ENCODE results near the gene MKX. TPM values are rescaled to one million over a fixed set of nuclear protein-coding genes. Genes with fewer than 3 reads are reported as not detected.

MKX gene
- total RNA-seq, 2 donors from 2014 or later = 0.10 to 2.3 TPM

DNA sequence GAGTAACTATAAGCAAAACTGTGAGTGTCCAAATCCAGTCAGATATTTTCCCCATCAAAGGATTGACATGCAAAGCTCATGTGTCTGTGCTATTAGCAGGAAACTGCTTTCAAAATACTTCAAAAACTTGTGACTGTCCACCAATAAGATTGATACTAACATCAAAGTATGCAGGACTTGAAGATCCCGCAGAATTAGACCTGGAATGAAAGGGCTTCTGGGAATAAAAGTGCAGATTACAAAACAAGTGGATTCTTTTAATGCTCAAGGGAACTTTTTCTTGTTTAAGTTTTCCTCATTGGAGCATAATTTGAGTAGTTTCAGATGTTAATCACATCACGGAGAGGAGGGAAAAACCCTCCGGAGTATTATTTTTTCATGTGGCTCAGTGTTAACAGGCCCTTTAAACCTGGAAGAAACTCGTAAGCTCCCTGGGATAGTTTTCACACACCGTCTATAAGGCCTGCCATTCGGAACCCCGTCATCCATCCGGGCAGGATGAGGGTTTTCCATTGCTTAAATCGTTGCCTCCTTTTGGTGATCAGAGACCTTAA is 33.9 kb upstream of the MKX start:
- no peak overlapping the region for H3K27ac ChIP-seq
- intact Hi-C loops (cut with DNase I) = no loop called here
- no peak for DNase-seq

GRCh38 chr10:27774831-27775230 is 29.2 kb upstream of the MKX start:
- Histone ChIP-seq H3K27ac (no peak overlapping the region), H3K9ac (ENCODE audit: low read depth in 2 of 2, low read length in 2 of 2) (no peak overlapping the region), H3K9me3 (no peaks in the 10 kb centered on the region), H3K4me3 (no peak overlapping the region), H3K36me3 (no peaks in the 10 kb centered on the region), H3K27me3 (no peaks in the 10 kb centered on the region), H3K4me1 (no peaks in the 10 kb centered on the region)
- TF ChIP-seq, protein P1, sequence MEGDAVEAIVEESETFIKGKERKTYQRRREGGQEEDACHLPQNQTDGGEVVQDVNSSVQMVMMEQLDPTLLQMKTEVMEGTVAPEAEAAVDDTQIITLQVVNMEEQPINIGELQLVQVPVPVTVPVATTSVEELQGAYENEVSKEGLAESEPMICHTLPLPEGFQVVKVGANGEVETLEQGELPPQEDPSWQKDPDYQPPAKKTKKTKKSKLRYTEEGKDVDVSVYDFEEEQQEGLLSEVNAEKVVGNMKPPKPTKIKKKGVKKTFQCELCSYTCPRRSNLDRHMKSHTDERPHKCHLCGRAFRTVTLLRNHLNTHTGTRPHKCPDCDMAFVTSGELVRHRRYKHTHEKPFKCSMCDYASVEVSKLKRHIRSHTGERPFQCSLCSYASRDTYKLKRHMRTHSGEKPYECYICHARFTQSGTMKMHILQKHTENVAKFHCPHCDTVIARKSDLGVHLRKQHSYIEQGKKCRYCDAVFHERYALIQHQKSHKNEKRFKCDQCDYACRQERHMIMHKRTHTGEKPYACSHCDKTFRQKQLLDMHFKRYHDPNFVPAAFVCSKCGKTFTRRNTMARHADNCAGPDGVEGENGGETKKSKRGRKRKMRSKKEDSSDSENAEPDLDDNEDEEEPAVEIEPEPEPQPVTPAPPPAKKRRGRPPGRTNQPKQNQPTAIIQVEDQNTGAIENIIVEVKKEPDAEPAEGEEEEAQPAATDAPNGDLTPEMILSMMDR (IDR thresholded peaks at IDR 0.05) = no peak
- intact Hi-C loops (cut with DNase I) = no loop called here
- no peak for DNase-seq

More for the DNA sequence above, 33.9 kb upstream of the MKX start:
- Histone ChIP-seq H3K36me3 (no peaks in the 10 kb centered on the region), H3K9ac (ENCODE audit: low read depth in 2 of 2, low read length in 2 of 2) (no peak overlapping the region), H3K4me1 (no peaks in the 10 kb centered on the region), H3K4me3 (no peak overlapping the region), H3K9me3 (no peaks in the 10 kb centered on the region), H3K27me3 (no peaks in the 10 kb centered on the region)
- TF ChIP-seq, protein P1 (IDR thresholded peaks at IDR 0.05) = no peak

- no peaks in the 10 kb centered on the region for H3K27me3 ChIP-seq
- TF ChIP-seq, protein P1 (IDR thresholded peaks at IDR 0.05) = no peak
- no peak for DNase-seq
- intact Hi-C loops (cut with DNase I) = no loop called here
- no peaks in the 10 kb centered on the region for H3K4me1 ChIP-seq
- H3K36me3 ChIP-seq = no peaks in the 10 kb centered on the region
- no peaks in the 10 kb centered on the region for H3K9me3 ChIP-seq
- no peak overlapping the region for H3K9ac ChIP-seq (ENCODE audit: low read depth in 2 of 2, low read length in 2 of 2)
- no peak overlapping the region for H3K27ac ChIP-seq
- no peak overlapping the region for H3K4me3 ChIP-seq
Measured at GRCh38 chr10:27771231-27771630, 25.6 kb upstream of the MKX start.

GRCh38 chr10:27770181-27770580 is 24.6 kb upstream of the MKX start:
- Histone ChIP-seq H3K36me3 (no peaks in the 10 kb centered on the region), H3K27ac (no peak overlapping the region), H3K4me3 (no peak overlapping the region), H3K9me3 (no peaks in the 10 kb centered on the region), H3K4me1 (no peaks in the 10 kb centered on the region), H3K9ac (ENCODE audit: low read depth in 2 of 2, low read length in 2 of 2) (no peak overlapping the region), H3K27me3 (no peaks in the 10 kb centered on the region)
- TF ChIP-seq, protein P1 (IDR thresholded peaks at IDR 0.05) = no peak
- DNase-seq = no peak
- intact Hi-C loops (cut with DNase I) = no loop called here

DNA sequence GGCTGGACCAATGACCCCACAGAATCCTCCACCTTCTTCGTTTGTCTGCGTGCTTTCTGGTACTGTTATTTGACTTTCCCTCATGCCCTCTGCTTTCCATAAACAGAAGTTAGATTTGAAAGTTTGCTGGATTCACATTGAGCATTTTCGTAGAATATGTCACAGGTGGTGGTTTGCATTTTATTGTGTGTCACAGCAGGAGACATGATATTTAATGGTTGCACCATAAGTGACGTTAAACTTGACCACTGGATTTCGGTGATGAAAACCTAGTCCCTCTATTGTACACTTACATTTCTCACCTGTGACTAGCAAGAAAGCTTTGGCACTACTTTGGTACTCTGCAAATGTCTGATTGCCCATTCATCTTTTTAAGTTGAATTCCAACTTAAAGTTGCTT is 15.2 kb upstream of the MKX start:
- no peak for DNase-seq
- Histone ChIP-seq H3K9ac (ENCODE audit: low read depth in 2 of 2, low read length in 2 of 2) (no peak overlapping the region), H3K36me3 (no peaks in the 10 kb centered on the region), H3K4me1 (no peaks in the 10 kb centered on the region), H3K9me3 (no peaks in the 10 kb centered on the region), H3K27ac (no peak overlapping the region), H3K4me3 (no peak overlapping the region), H3K27me3 (no peaks in the 10 kb centered on the region)
- TF ChIP-seq, protein P1 (IDR thresholded peaks at IDR 0.05) = no peak
- intact Hi-C loops (cut with DNase I) = no loop called here
